IMR-90 (cell line): Measurements from ENCODE around the gene SNCA.

Source experiments
- BHLHE40 ChIP-seq: fragments of 150-350 bp; IDR thresholded peaks from 2 replicates; pipeline ENCODE4 v1.6.1; 2016; ENCODE audit warnings: mild to moderate bottlenecking, low read depth, low read length
- CEBPB ChIP-seq: IDR thresholded peaks from 2 replicates; pipeline ENCODE4 v1.6.1; 2012; ENCODE audit warnings: low read depth, low read length, improper control_type of control experiment
- MAZ ChIP-seq: IDR thresholded peaks from 2 replicates; pipeline ENCODE4 v1.6.1; 2012; ENCODE audit warnings: low read depth, mild to moderate bottlenecking, low read length, improper control_type of control experiment, moderate library complexity, borderline replicate concordance
- MXI1 ChIP-seq: IDR thresholded peaks from 2 replicates; pipeline ENCODE4 v1.6.1; 2012; ENCODE audit warnings: low read depth, mild to moderate bottlenecking, low read length, moderate library complexity, borderline replicate concordance
- POLR2A ChIP-seq: IDR thresholded peaks from 2 replicates; pipeline ENCODE4 v1.6.1; 2012; ENCODE audit warnings: mild to moderate bottlenecking, low read depth, low read length
- RAD21 ChIP-seq: IDR thresholded peaks from 2 replicates; pipeline ENCODE4 v1.6.1; 2012; ENCODE audit warnings: low read length, improper control_type of control experiment
- RCOR1 ChIP-seq: IDR thresholded peaks from 2 replicates; pipeline ENCODE4 v1.6.1; 2012; ENCODE audit warnings: mild to moderate bottlenecking, low read length, improper control_type of control experiment; ENCODE audit not compliant: insufficient replicate concordance
- RFX5 ChIP-seq: IDR thresholded peaks from 2 replicates; pipeline ENCODE4 v1.8.0; 2012; ENCODE audit warnings: low read depth, mild to moderate bottlenecking, low read length, moderate library complexity
- SMC3 ChIP-seq: fragments of 150-350 bp; IDR thresholded peaks from 2 replicates; pipeline ENCODE4 v1.6.1; 2016; ENCODE audit warnings: low read depth, mild to moderate bottlenecking, antibody characterized with exemption, low read length, moderate library complexity
- TF ChIP-seq, protein P1 (sequence below): conservative IDR thresholded peaks from 2 replicates; pipeline ENCODE4 v1.5.1; 2012; ENCODE audit warnings: mild to moderate bottlenecking, low read depth, low read length, improper control_type of control experiment

DNA sequence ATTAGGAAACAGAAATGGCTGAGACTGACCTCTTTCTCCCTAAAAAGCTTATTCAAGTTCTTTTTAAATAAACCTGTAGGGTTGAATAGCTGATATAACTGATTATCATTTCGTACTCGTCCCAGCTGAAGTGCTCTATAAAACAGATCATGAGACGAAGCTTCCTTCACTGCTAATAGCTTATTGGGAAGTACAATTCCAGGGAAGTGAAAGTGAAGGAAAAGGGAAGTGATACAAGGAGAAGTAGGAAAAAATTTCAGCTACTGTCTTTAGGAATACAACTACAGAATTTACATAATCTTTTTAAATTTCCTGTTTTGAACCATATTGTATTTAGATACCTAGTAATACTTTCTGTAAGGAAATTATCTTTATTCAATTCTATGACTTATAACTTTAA, 103.0 kb downstream of the SNCA start:
- TF ChIP-seq, protein P1, sequence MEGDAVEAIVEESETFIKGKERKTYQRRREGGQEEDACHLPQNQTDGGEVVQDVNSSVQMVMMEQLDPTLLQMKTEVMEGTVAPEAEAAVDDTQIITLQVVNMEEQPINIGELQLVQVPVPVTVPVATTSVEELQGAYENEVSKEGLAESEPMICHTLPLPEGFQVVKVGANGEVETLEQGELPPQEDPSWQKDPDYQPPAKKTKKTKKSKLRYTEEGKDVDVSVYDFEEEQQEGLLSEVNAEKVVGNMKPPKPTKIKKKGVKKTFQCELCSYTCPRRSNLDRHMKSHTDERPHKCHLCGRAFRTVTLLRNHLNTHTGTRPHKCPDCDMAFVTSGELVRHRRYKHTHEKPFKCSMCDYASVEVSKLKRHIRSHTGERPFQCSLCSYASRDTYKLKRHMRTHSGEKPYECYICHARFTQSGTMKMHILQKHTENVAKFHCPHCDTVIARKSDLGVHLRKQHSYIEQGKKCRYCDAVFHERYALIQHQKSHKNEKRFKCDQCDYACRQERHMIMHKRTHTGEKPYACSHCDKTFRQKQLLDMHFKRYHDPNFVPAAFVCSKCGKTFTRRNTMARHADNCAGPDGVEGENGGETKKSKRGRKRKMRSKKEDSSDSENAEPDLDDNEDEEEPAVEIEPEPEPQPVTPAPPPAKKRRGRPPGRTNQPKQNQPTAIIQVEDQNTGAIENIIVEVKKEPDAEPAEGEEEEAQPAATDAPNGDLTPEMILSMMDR = no peak
- no peak for TF ChIP-seq SMC3
- no peak for TF ChIP-seq POLR2A
- no peak for TF ChIP-seq MXI1
- TF ChIP-seq BHLHE40 = no peak
- no peak for TF ChIP-seq MAZ
- TF ChIP-seq RFX5 = no peak
- TF ChIP-seq RAD21 = no peak
- no peak for TF ChIP-seq CEBPB
- no peak for TF ChIP-seq RCOR1
